GM19455 (cell line): ENCODE data around the gene VAV3.
"Not testable (repeated sequence)": the region's sequence is repeated elsewhere in the genome, so short reads cannot be mapped to it uniquely, and the experiment has no call there.

Experiments used
- ATAC-seq: cut with Tn5 transposase; IDR thresholded peaks from one replicate; pipeline ENCODE4 v1.9.1; 2021; ENCODE audit not compliant: unreplicated experiment

Gene VAV3, protein sequence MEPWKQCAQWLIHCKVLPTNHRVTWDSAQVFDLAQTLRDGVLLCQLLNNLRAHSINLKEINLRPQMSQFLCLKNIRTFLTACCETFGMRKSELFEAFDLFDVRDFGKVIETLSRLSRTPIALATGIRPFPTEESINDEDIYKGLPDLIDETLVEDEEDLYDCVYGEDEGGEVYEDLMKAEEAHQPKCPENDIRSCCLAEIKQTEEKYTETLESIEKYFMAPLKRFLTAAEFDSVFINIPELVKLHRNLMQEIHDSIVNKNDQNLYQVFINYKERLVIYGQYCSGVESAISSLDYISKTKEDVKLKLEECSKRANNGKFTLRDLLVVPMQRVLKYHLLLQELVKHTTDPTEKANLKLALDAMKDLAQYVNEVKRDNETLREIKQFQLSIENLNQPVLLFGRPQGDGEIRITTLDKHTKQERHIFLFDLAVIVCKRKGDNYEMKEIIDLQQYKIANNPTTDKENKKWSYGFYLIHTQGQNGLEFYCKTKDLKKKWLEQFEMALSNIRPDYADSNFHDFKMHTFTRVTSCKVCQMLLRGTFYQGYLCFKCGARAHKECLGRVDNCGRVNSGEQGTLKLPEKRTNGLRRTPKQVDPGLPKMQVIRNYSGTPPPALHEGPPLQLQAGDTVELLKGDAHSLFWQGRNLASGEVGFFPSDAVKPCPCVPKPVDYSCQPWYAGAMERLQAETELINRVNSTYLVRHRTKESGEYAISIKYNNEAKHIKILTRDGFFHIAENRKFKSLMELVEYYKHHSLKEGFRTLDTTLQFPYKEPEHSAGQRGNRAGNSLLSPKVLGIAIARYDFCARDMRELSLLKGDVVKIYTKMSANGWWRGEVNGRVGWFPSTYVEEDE

GRCh38 chr1:107965110-107965991 lies at the start of gene VAV3:
Gene VAV3, minus strand, starts transcription at chr1:107965180. Its CDS starts 311 bp downstream, at chr1:107964869.
- no peak for ATAC-seq

DNA sequence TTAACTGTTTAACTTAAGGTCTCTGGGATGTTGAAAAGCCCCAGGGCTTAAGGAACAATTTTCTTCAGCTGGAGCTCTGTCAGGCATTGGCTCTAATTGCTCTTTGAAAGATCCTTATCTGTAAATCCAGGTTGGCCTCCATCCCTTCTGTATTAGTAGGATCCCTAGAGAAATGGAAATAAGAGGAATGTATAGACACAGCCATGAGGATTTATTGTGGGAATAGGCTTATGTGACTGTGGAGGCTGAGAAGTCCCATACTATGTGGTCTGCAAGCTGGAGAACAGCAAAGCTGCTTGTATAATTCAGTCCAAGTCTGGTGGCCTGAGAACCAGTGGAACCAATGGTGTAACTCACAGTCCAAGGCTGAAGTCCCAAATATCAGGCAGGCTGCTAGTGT lies 47.6 kb upstream of the VAV3 start:
- ATAC-seq: no peak

DNA sequence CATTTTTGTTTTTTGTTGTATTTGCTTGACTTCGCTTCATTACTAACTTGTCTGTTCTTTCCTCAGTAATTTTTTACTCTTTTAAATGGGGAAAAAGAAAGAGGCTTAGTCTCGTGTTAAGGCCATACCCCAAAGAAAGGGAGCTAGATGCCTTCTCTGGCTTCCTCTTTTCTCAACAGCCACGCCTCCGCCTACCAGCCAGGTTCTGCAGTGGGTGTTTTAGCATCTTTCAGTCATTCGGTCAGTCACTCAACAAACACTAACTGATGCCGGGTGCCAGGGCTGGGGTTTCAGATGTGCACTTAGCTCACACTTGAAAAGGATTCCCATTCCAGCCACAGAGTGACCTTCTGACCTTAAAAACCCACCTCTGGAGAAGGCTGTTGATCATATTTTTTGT lies 46.3 kb upstream of the VAV3 start:
- no peak for ATAC-seq

- no peak for ATAC-seq
Measured at GRCh38 chr1:108010581-108010980, 45.6 kb upstream of the VAV3 start.

DNA sequence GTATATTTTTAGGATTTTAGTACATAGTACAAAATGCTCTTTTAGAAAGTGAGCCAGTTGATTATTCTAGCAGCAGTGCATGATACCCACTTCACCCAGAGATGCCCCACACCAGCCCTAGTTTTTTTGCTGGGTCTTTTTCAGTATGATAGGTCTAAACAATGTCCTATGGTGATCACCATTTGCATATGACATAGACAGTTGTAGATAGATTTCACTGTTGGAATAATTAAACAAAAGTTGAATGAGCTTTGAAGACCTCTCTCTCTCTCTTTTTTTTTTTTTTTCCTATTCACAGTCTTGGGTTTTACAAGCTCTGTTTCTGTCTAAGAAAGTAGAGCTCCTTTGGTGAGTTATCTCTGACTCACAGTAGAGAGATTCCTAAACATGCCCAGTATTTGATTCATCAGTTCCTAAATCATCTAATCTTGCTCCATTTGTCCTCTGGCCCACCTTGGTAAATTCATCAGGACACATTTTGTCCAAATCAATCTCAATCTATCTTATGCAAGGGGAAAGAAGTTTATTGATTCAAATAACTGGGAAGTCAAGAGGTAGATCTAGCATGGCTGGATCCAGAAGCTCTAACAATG lies 44.7 kb upstream of the VAV3 start:
- ATAC-seq: no peak

GRCh38 chr1:108007531-108007930 lies 42.6 kb upstream of the VAV3 start:
- ATAC-seq: no peak

GRCh38 chr1:108007070-108007469 lies 42.1 kb upstream of the VAV3 start:
- no peak for ATAC-seq

GRCh38 chr1:108004919-108005318 lies 39.9 kb upstream of the VAV3 start:
- not testable (repeated sequence) for ATAC-seq

DNA sequence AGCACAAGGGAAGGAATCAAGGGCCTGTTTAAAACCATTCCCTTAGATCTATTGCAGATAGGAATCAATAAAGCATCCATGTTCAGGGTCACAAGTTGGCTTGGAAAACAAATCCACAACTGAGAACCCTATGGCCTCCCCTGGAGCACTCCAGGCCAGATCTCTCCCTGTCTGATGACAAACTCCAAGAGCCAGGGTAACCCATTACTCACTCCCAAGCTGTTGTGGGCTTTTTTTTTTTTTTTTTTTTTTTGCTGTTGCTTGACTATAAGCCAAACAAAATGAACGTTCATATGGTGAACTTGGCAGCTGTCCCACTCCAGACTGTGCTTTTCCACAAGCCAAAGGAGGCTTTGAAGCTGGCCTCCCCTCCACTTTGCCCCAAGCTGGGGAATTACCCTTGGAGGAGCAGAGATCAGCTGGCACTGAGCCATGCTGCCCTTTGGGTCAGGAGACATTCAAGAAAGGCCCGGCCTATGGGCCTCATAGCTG lies 35.7 kb upstream of the VAV3 start:
- no peak for ATAC-seq

- no peak for ATAC-seq
Measured at GRCh38 chr1:108000184-108000583, 35.2 kb upstream of the VAV3 start.

GRCh38 chr1:107997866-107998265 lies 32.9 kb upstream of the VAV3 start:
- ATAC-seq: no peak

GRCh38 chr1:107993920-107994319 lies 28.9 kb upstream of the VAV3 start:
- no peak for ATAC-seq

DNA sequence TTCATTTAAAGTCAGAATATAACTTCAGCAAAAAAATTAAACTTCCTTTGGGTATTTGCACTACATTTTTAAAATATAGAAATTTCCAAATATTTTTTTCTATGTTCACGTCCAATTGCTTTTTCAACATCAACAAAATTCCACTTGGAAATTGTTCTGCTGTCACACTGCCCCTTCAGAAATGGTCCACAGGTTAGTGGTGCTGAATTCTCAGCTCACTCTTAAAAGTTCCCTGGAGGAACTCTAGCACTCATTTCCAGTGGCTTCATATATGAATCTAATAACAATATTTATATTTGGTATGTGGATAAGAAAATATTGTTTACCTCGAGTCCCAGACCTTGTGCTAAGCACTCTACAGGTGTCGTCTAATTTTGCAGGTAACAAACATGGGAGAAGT lies 27.4 kb upstream of the VAV3 start:
- no peak for ATAC-seq

GRCh38 chr1:107991371-107992066 lies 26.5 kb upstream of the VAV3 start:
- no peak for ATAC-seq

GRCh38 chr1:107990606-107991005 lies 25.6 kb upstream of the VAV3 start:
- no peak for ATAC-seq

DNA sequence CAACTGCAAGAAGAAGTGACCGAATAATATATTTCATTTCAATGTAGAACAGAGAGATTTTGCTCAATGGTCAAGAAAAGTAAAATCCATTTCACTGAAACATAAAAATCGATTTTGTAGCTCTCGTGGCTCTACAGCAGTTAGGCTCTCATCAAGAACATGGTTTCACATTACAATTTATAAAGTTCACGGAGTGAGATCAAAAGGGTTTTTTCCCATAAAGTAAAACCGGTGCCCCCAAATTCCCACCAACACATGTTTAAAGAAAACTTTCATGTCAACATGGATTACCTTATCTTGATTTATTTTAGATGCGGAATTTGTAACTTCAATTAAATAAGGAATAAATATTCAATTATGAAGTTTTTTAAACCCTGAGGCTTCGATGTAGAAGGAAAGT lies 16.3 kb upstream of the VAV3 start:
- no peak for ATAC-seq

DNA sequence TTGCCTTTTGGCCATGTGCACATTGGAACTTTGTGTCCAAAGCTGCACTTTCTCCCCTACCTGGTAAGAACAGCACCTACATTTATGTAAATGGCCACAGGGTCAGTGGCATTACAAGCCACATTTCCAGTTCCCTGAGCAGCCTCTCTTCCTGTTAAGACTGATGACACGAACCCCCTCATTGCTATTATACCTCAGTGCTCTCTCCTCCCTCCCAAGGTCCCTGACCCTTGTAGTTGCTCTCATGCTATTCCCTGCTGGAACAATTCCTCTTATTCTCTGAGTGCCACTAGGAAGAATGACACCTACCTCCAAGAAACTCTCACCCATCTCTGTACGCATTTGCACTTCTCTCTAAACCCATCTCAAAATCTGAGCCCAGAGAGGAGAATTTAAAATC lies 14.9 kb upstream of the VAV3 start:
- no peak for ATAC-seq

DNA sequence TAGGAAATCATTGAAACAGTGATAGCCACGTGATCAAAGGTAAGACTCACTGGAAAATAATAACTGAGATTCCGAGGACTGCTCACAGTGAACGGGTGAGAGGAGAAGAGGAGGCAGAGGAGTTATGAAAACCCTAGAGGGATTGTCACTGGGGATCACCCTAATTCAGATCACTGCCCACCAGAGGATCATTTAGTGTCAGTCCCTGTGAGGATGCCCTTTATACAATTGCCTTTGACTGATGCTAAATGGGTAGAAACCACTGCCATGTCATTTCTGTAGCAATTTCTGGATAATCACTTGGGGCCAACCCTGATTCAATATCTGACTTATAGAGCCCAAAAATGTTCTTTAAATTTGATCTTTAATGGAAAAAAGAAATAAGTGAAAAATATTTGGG lies 14.1 kb upstream of the VAV3 start:
- ATAC-seq: no peak

- no peak for ATAC-seq
Measured at GRCh38 chr1:107976836-107977235, 11.9 kb upstream of the VAV3 start.

GRCh38 chr1:107976431-107976830 lies 11.5 kb upstream of the VAV3 start:
- no peak for ATAC-seq
